ENCODE results near the gene PSMF1. TPM values are rescaled to one million over a fixed set of nuclear protein-coding genes. Genes with fewer than 3 reads are reported as not detected.
A peak's percentile ranks its signal among the peaks of the same experiment; 100 is the strongest.

The PSMF1 gene
- total and polyA plus RNA-seq, 2 of the 4 experiments (the other 2 are of a cell fraction): 93.6 to 109 TPM

DNA sequence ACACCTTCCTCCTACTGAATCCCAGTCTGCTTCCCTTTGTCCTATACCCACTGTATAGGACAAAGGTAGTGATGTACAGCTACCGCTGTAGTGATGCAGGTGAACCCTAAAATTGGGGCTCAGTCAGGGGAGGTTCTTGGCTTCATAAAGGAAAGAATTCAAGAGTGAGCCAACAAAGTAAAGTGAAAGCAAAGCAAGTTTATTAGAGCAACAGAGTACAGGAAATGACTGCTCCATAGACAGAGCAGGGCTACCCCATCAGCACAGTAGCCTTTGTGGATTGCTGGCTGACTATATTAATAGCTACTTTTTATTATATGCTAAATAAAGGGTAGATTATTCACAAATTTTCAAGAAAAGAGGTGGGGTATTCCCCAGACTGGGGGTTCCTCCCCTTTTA, 81.6 kb downstream of the PSMF1 start:
- peaks cover 63% of the 10 kb centered on the region for H3K27me3 ChIP-seq (ENCODE audit: control insufficient read depth, insufficient read depth, low read length)
- H4K5ac ChIP-seq (ENCODE audit: low read depth, low read length): no peak overlapping the region
- peaks cover 4% of the 10 kb centered on the region; the same call in 1 of the 2 replicates for H3K9me3 ChIP-seq (ENCODE audit: control insufficient read depth, insufficient read depth, low read length)
- no peak overlapping the region for H3K18ac ChIP-seq (ENCODE audit: low read depth, low read length)
- ATAC-seq (ENCODE audit: low read depth): no peak
- H2BK15ac ChIP-seq (ENCODE audit: low read depth, low read length): no peak overlapping the region
- BruUV-seq (replicated peaks): no TSS peak
- dilution Hi-C loops (cut with HindIII; ENCODE audit: low sequenced_read_pairs, unreplicated experiment) (no loop called here), intact Hi-C loops (cut with micrococcal nuclease) (no loop called here), in situ Hi-C loops (cut with MboI; ENCODE audit: low sequenced_read_pairs) (no loop called here)
- no peak for TF ChIP-seq CHD1 (IDR thresholded peaks at IDR 0.05; ENCODE audit: low read depth, low read length)
- no peak for TF ChIP-seq RAD21 (IDR thresholded peaks at IDR 0.05; ENCODE audit: low read length)
- no peak for TF ChIP-seq NFE2L2 (IDR thresholded peaks at IDR 0.05; ENCODE audit: low read depth, low read length)
- TF ChIP-seq POLR2A (IDR thresholded peaks at IDR 0.05; ENCODE audit: low read depth, low read length): no peak
- no peak for TF ChIP-seq CEBPB (IDR thresholded peaks at IDR 0.05; ENCODE audit: low read depth, low read length)
- no peak for TF ChIP-seq MAZ (IDR thresholded peaks at IDR 0.05; ENCODE audit: borderline replicate concordance, low read depth, low read length)
- TF ChIP-seq, protein P1, sequence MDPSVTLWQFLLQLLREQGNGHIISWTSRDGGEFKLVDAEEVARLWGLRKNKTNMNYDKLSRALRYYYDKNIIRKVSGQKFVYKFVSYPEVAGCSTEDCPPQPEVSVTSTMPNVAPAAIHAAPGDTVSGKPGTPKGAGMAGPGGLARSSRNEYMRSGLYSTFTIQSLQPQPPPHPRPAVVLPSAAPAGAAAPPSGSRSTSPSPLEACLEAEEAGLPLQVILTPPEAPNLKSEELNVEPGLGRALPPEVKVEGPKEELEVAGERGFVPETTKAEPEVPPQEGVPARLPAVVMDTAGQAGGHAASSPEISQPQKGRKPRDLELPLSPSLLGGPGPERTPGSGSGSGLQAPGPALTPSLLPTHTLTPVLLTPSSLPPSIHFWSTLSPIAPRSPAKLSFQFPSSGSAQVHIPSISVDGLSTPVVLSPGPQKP (IDR thresholded peaks at IDR 0.05; ENCODE audit: borderline replicate concordance, low read depth, low read length): no peak
- TF ChIP-seq MAFK (IDR thresholded peaks at IDR 0.05; ENCODE audit: low read depth, low read length): no peak
- no peak for TF ChIP-seq BHLHE40 (IDR thresholded peaks at IDR 0.05; ENCODE audit: low read depth, low read length)
- TF ChIP-seq, protein P2, sequence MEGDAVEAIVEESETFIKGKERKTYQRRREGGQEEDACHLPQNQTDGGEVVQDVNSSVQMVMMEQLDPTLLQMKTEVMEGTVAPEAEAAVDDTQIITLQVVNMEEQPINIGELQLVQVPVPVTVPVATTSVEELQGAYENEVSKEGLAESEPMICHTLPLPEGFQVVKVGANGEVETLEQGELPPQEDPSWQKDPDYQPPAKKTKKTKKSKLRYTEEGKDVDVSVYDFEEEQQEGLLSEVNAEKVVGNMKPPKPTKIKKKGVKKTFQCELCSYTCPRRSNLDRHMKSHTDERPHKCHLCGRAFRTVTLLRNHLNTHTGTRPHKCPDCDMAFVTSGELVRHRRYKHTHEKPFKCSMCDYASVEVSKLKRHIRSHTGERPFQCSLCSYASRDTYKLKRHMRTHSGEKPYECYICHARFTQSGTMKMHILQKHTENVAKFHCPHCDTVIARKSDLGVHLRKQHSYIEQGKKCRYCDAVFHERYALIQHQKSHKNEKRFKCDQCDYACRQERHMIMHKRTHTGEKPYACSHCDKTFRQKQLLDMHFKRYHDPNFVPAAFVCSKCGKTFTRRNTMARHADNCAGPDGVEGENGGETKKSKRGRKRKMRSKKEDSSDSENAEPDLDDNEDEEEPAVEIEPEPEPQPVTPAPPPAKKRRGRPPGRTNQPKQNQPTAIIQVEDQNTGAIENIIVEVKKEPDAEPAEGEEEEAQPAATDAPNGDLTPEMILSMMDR (conservative IDR thresholded peaks at IDR 0.05; ENCODE audit: low read depth, low read length): no peak
- TF ChIP-seq USF2 (IDR thresholded peaks at IDR 0.05; ENCODE audit: low read depth, low read length): no peak
- no peak for TF ChIP-seq RCOR1 (IDR thresholded peaks at IDR 0.05; ENCODE audit: insufficient replicate concordance, low read length)
- DNase-seq: no peak
- H3K9ac ChIP-seq (ENCODE audit: low read depth, low read length): no peak overlapping the region
- H2AFZ ChIP-seq (replicated peaks; ENCODE audit: low read length, poor library complexity): no peak overlapping the region
- H4K8ac ChIP-seq (ENCODE audit: low read depth in 2 of 2, low read length in 2 of 2): no peak overlapping the region
- H3K23ac ChIP-seq (ENCODE audit: low read depth, low read length): no peak overlapping the region
- no peak overlapping the region for H3K27ac ChIP-seq (ENCODE audit: insufficient read depth, low read length)
- H3K14ac ChIP-seq (replicated peaks; ENCODE audit: low read depth, low read length): no peak overlapping the region
- H3K4me3 ChIP-seq (ENCODE audit: insufficient read depth, low read depth, low read length): no peak overlapping the region
- H3K36me3 ChIP-seq (ENCODE audit: control insufficient read depth, insufficient read depth, low read length): no peaks in the 10 kb centered on the region
- WGBS, 2 experiments (ENCODE audit: extremely low coverage in 2 of 2, insufficient read length in 1 of 2): no CpG with 5 or more reads among the region's 1 CpG
- H2AK9ac ChIP-seq (replicated peaks; ENCODE audit: low read depth, low read length, poor library complexity): no peak overlapping the region
- H2BK20ac ChIP-seq (ENCODE audit: low read depth, low read length): no peak overlapping the region
- ChIA-PET CTCF (no interaction called here), POLR2A (ENCODE audit: unreplicated experiment) (no interaction called here)
- H3K56ac ChIP-seq (ENCODE audit: extremely low read depth, insufficient read depth, low read length): no peak overlapping the region
- H3K9me1 ChIP-seq (ENCODE audit: insufficient read depth, low read length): 0 out of 2 replicates have a peak, but pooled peaks cover 3% of the 10 kb centered on the region
- peak overlapping the region; percentile 67; the same call in 1 of the 2 replicates for H3K4me2 ChIP-seq (ENCODE audit: low read depth, low read length)
- no peak overlapping the region for H2BK5ac ChIP-seq (ENCODE audit: low read depth, low read length, poor library complexity, severe bottlenecking)
- no peak overlapping the region for H3K4ac ChIP-seq (ENCODE audit: low read depth, low read length)
- no peaks in the 10 kb centered on the region for H3K4me1 ChIP-seq (ENCODE audit: control insufficient read depth, insufficient read depth, low read length)
- no peak overlapping the region for H2AK5ac ChIP-seq (ENCODE audit: low read depth, low read length)
- no peak overlapping the region for H2BK120ac ChIP-seq (ENCODE audit: low read depth, low read length)
- H3K79me1 ChIP-seq (ENCODE audit: low read depth in 1 of 2, low read length in 2 of 2): no peaks in the 10 kb centered on the region
- no peaks in the 10 kb centered on the region for H4K20me1 ChIP-seq (ENCODE audit: insufficient read depth, low read length)
- H4K91ac ChIP-seq (ENCODE audit: insufficient read depth, low read depth, low read length): no peak overlapping the region

All from IMR-90 (cell line).